ENCODE measurements around the gene TP73.
"Not testable (repeated sequence)": the region's sequence is repeated elsewhere in the genome, so short reads cannot be mapped to it uniquely, and the experiment has no call there.

Gene TP73

GRCh38 chr1:3618881-3619671 lies 33.2 kb upstream of the TP73 start:
- no peak for DNase-seq (ENCODE audit: extremely low read depth, low read depth)
- peak; percentile 72 for TF ChIP-seq CTCF (IDR thresholded peaks at IDR 0.05; ENCODE audit: low read depth, low read length, missing control alignments)
- H3K4me3 ChIP-seq (replicated peaks; ENCODE audit: low read depth, low read length), result no peak overlapping the region

GRCh38 chr1:3620708-3621107 lies 31.6 kb upstream of the TP73 start:
- no peak for TF ChIP-seq CTCF (IDR thresholded peaks at IDR 0.05; ENCODE audit: low read depth, low read length, missing control alignments)
- no peak overlapping the region for H3K4me3 ChIP-seq (replicated peaks; ENCODE audit: low read depth, low read length)
- DNase-seq (ENCODE audit: extremely low read depth, low read depth), result no peak

GRCh38 chr1:3621151-3621671 lies 31.1 kb upstream of the TP73 start:
- peak; percentile 68 for TF ChIP-seq CTCF (IDR thresholded peaks at IDR 0.05; ENCODE audit: low read depth, low read length, missing control alignments)
- DNase-seq (ENCODE audit: extremely low read depth, low read depth); H3K4me3 ChIP-seq (replicated peaks; ENCODE audit: low read depth, low read length): not testable (repeated sequence)

GRCh38 chr1:3622102-3622501 lies 30.2 kb upstream of the TP73 start:
- H3K4me3 ChIP-seq (replicated peaks; ENCODE audit: low read depth, low read length); DNase-seq (ENCODE audit: extremely low read depth, low read depth): not testable (repeated sequence)

- no peak for TF ChIP-seq CTCF (IDR thresholded peaks at IDR 0.05; ENCODE audit: low read depth, low read length, missing control alignments)
- no peak for DNase-seq (ENCODE audit: extremely low read depth, low read depth)
- H3K4me3 ChIP-seq (replicated peaks; ENCODE audit: low read depth, low read length), result peak overlapping the region; percentile 67
These were observed 28.7 kb upstream of the TP73 start for GRCh38 chr1:3623441-3624199.

- peak within 1 kb of the TSS; percentile 67 for H3K4me3 ChIP-seq (replicated peaks; ENCODE audit: low read depth, low read length)
- DNase-seq (ENCODE audit: extremely low read depth, low read depth), result peak; percentile 72
- TF ChIP-seq CTCF (IDR thresholded peaks at IDR 0.05; ENCODE audit: low read depth, low read length, missing control alignments), result no peak
These were observed 27.8 kb upstream of the TP73 start, which contains the start of gene TPRG1L for GRCh38 chr1:3624200-3625136. Gene TPRG1L, plus strand, starts transcription at chr1:3625015. Its CDS starts 58 bp downstream, at chr1:3625073.

All from HFF-Myc (cell line).